ENCODE results near the gene ID2. TPM values are rescaled to one million over a fixed set of nuclear protein-coding genes. Genes with fewer than 3 reads are reported as not detected.

Gene ID2
- total RNA-seq, 1 experiment from 2014 or later = 112 TPM

- intact Hi-C loops (cut with micrococcal nuclease) = no loop called here
- Histone ChIP-seq H3K4me3 (replicated peaks in 1 of 2; ENCODE audit: low read depth in 1 of 2, low read length in 2 of 2) (no peak overlapping the region), H3K4me1 (ENCODE audit: control insufficient read depth in 1 of 2, insufficient read depth in 2 of 2, low read length in 2 of 2) (peaks cover 2 to 8% of the 10 kb centered on the region in 2 experiments; a peak in 3 of 4 replicates), H4K20me1 (ENCODE audit: insufficient read depth) (no peaks in the 10 kb centered on the region), H3K9ac (ENCODE audit: low read length) (no peak overlapping the region), H3K4me2 (ENCODE audit: low read length) (no peak overlapping the region), H3K79me2 (ENCODE audit: insufficient read depth, low read length) (no peaks in the 10 kb centered on the region), H2AFZ (ENCODE audit: low read depth, low read length, poor library complexity, severe bottlenecking) (no peak overlapping the region), H3K27me3 (ENCODE audit: insufficient read depth, low read length) (no peaks in the 10 kb centered on the region), H3K27ac (ENCODE audit: low read depth, low read length) (no peak overlapping the region), H3K9me3 (ENCODE audit: control insufficient read depth in 1 of 2, insufficient read depth in 1 of 2, low read depth in 1 of 2, low read length in 2 of 2) (0 out of 4 replicates have a peak, but pooled peaks cover 0 to 3% of the 10 kb centered on the region in 2 experiments), H3K9me2 (ENCODE audit: insufficient read depth) (no peaks in the 10 kb centered on the region), H3K36me3 (ENCODE audit: control insufficient read depth in 1 of 2, insufficient read depth in 2 of 2, low read length in 2 of 2) (no peaks in the 10 kb centered on the region)
- BruUV-seq (replicated peaks) = no TSS peak
- no peak for ATAC-seq
- RAD21 ChIA-PET (ENCODE audit: low non-redundant PET in 1 of 2, low total read pairs in 2 of 2, uncharacterized antibody in 2 of 2, unreplicated experiment in 2 of 2) = no interaction called here
- POLR2A ChIA-PET = no interaction called here
- CTCF ChIA-PET = no interaction called here
- no peak for DNase-seq (ENCODE audit: low read depth, low spot score)
- TF ChIP-seq CTCF (IDR thresholded peaks at IDR 0.05 in 2 of 3, conservative IDR thresholded peaks at IDR 0.05 in 1 of 3; ENCODE audit: borderline replicate concordance in 1 of 3, insufficient read depth in 1 of 3, low read depth in 2 of 3, low read length in 2 of 3) = no peak
- TF ChIP-seq JUND (IDR thresholded peaks at IDR 0.05) = no peak
- TF ChIP-seq SRF (IDR thresholded peaks at IDR 0.05; ENCODE audit: low read depth) = no peak
- no peak for TF ChIP-seq CEBPB (IDR thresholded peaks at IDR 0.05; ENCODE audit: low read depth)
- TF ChIP-seq REST (IDR thresholded peaks at IDR 0.05; ENCODE audit: low read depth) = no peak
- no peak for TF ChIP-seq MAX (IDR thresholded peaks at IDR 0.05)
- TF ChIP-seq POLR2AphosphoS5 (IDR thresholded peaks at IDR 0.05; ENCODE audit: low read depth, low read length) = no peak
- TF ChIP-seq ELF1 (IDR thresholded peaks at IDR 0.05; ENCODE audit: borderline replicate concordance, low read depth) = no peak
- TF ChIP-seq EZH2phosphoT487 (IDR thresholded peaks at IDR 0.05; ENCODE audit: borderline replicate concordance) = no peak
Measured at GRCh38 chr2:8667896-8668512, 13.9 kb upstream of the ID2 start.
